Melanocyte of skin (primary cell): ENCODE data around the gene KRTAP2-4. TPM values are rescaled to one million over a fixed set of nuclear protein-coding genes. Genes with fewer than 3 reads are reported as not detected.

Source experiments
- total RNA-seq, 2 donors: library from RNA; depleted of rRNA; stranded (reverse); fragments of >200 nt; gene quantifications; 2 replicates each; pipeline ENCODE4 v1.2.3, GENCODE V29; 2012

KRTAP2-4 gene
- not detected for total RNA-seq

GRCh38 chr17:41065829-41066624, at the start of gene KRTAP2-4:
TSS of gene KRTAP2-4 (minus strand) at chr17:41065879. CDS start at chr17:41065845, 34 bp downstream.

GRCh38 chr17:41105347-41105746, 39.7 kb upstream of the KRTAP2-4 start, which contains the start of gene KRTAP4-9:
TSS of gene KRTAP4-9 (plus strand) at chr17:41105389. CDS start at chr17:41105389, 0 bp downstream.

GRCh38 chr17:41101586-41102259, 36.0 kb upstream of the KRTAP2-4 start, which contains the start of gene KRTAP4-16:
TSS of gene KRTAP4-16 (minus strand) at chr17:41102209. CDS start at chr17:41102209, 0 bp downstream.

GRCh38 chr17:41098042-41098441, 32.4 kb upstream of the KRTAP2-4 start, which contains the start of gene KRTAP4-8:
TSS of gene KRTAP4-8 (minus strand) at chr17:41098142. CDS start at chr17:41098084, 58 bp downstream.

GRCh38 chr17:41084100-41084856, 18.6 kb upstream of the KRTAP2-4 start, which contains the start of gene KRTAP4-7:
TSS of gene KRTAP4-7 (plus strand) at chr17:41084150. CDS start at chr17:41084207, 57 bp downstream.

GRCh38 chr17:41060052-41060604, 5.6 kb downstream of the KRTAP2-4 start, which contains the start of gene KRTAP2-3:
TSS of gene KRTAP2-3 (minus strand) at chr17:41060114. CDS start at chr17:41060050, 64 bp downstream.

GRCh38 chr17:41055130-41055529, 10.5 kb downstream of the KRTAP2-4 start, which contains the start of gene KRTAP2-2:
TSS of gene KRTAP2-2 (minus strand) at chr17:41055230. CDS start at chr17:41055211, 19 bp downstream.

GRCh38 chr17:41046735-41047465, 18.8 kb downstream of the KRTAP2-4 start, which contains the start of gene KRTAP2-1:
TSS of gene KRTAP2-1 (minus strand) at chr17:41047316. CDS start at chr17:41047267, 49 bp downstream.

GRCh38 chr17:41040783-41041571, 24.7 kb downstream of the KRTAP2-4 start, which contains the start of gene KRTAP1-1:
TSS of gene KRTAP1-1 (minus strand) at chr17:41041450. CDS start at chr17:41041397, 53 bp downstream.

GRCh38 chr17:41034346-41034935, 31.2 kb downstream of the KRTAP2-4 start, which contains the start of gene KRTAP1-3:
TSS of gene KRTAP1-3 (minus strand) at chr17:41034874. CDS start at chr17:41034821, 53 bp downstream.

GRCh38 chr17:41029633-41030245, 35.9 kb downstream of the KRTAP2-4 start, which contains the start of gene KRTAP1-4:
TSS of gene KRTAP1-4 (minus strand) at chr17:41030195. CDS start at chr17:41030078, 117 bp downstream.

GRCh38 chr17:41026715-41027471, 38.8 kb downstream of the KRTAP2-4 start, which contains the start of gene KRTAP1-5:
TSS of gene KRTAP1-5 (minus strand) at chr17:41027208. CDS start at chr17:41027155, 53 bp downstream.

Other genes starting within 250 kb of the KRTAP2-4 start
- 1 to 10 TPM; 1.7 to 3.0 TPM for gene KRT10, start 243.3 kb downstream of the KRTAP2-4 start, total RNA-seq
- under 1 TPM in 1 of 2 donors, not detected in 1; 0.34 TPM for gene KRT12, start 198.7 kb downstream of the KRTAP2-4 start, total RNA-seq
- not detected for gene KRT20, start 180.6 kb downstream of the KRTAP2-4 start, total RNA-seq
- not detected for gene KRT23, start 128.2 kb downstream of the KRTAP2-4 start, total RNA-seq
- not detected for gene KRT39, start 98.9 kb downstream of the KRTAP2-4 start, total RNA-seq
- not detected for gene KRT40, start 81.6 kb downstream of the KRTAP2-4 start, total RNA-seq
- not detected for gene KRTAP3-3, start 71.7 kb downstream of the KRTAP2-4 start, total RNA-seq
- gene KRTAP3-2, start 66.0 kb downstream of the KRTAP2-4 start, total RNA-seq, result not detected
- gene KRTAP3-1, start 56.8 kb downstream of the KRTAP2-4 start, total RNA-seq, result not detected
- not detected for gene KRTAP1-5, start 38.7 kb downstream of the KRTAP2-4 start, total RNA-seq
- not detected for gene KRTAP1-4, start 35.7 kb downstream of the KRTAP2-4 start, total RNA-seq
- not detected for gene KRTAP1-3, start 31.0 kb downstream of the KRTAP2-4 start, total RNA-seq
- gene KRTAP1-1, start 24.4 kb downstream of the KRTAP2-4 start, total RNA-seq, result not detected
- gene KRTAP2-1, start 18.6 kb downstream of the KRTAP2-4 start, total RNA-seq, result not detected
- not detected for gene KRTAP2-2, start 10.6 kb downstream of the KRTAP2-4 start, total RNA-seq
- not detected for gene KRTAP2-3, start 5.8 kb downstream of the KRTAP2-4 start, total RNA-seq
- not detected for gene KRTAP4-7, start 18.3 kb upstream of the KRTAP2-4 start, total RNA-seq
- not detected for gene KRTAP4-8, start 32.3 kb upstream of the KRTAP2-4 start, total RNA-seq
- gene KRTAP4-16, start 36.3 kb upstream of the KRTAP2-4 start, total RNA-seq, result not detected
- gene KRTAP4-9, start 39.5 kb upstream of the KRTAP2-4 start, total RNA-seq, result not detected
- not detected for gene KRTAP4-11, start 52.5 kb upstream of the KRTAP2-4 start, total RNA-seq
- gene KRTAP4-12, start 58.3 kb upstream of the KRTAP2-4 start, total RNA-seq, result not detected
- gene KRTAP4-6, start 74.7 kb upstream of the KRTAP2-4 start, total RNA-seq, result not detected
- not detected for gene KRTAP4-5, start 83.9 kb upstream of the KRTAP2-4 start, total RNA-seq
- not detected for gene KRTAP4-4, start 94.9 kb upstream of the KRTAP2-4 start, total RNA-seq
- gene KRTAP4-3, start 102.3 kb upstream of the KRTAP2-4 start, total RNA-seq, result not detected
- not detected for gene KRTAP4-2, start 112.3 kb upstream of the KRTAP2-4 start, total RNA-seq
- gene KRTAP4-1, start 119.0 kb upstream of the KRTAP2-4 start, total RNA-seq, result not detected
- not detected for gene KRTAP9-1, start 124.0 kb upstream of the KRTAP2-4 start, total RNA-seq
- not detected for gene KRTAP9-2, start 160.8 kb upstream of the KRTAP2-4 start, total RNA-seq
- not detected for gene KRTAP9-3, start 166.6 kb upstream of the KRTAP2-4 start, total RNA-seq
- not detected for gene KRTAP9-8, start 172.1 kb upstream of the KRTAP2-4 start, total RNA-seq
- gene KRTAP9-4, start 183.8 kb upstream of the KRTAP2-4 start, total RNA-seq, result not detected
- gene KRTAP9-9, start 189.5 kb upstream of the KRTAP2-4 start, total RNA-seq, result not detected
- not detected for gene KRTAP9-6, start 199.5 kb upstream of the KRTAP2-4 start, total RNA-seq
- not detected for gene KRTAP9-7, start 209.8 kb upstream of the KRTAP2-4 start, total RNA-seq
- not detected for gene KRTAP29-1, start 237.0 kb upstream of the KRTAP2-4 start, total RNA-seq
- gene KRTAP16-1, start 243.4 kb upstream of the KRTAP2-4 start, total RNA-seq, result not detected
- gene KRTAP17-1, start 249.8 kb upstream of the KRTAP2-4 start, total RNA-seq, result not detected